Measurements from ENCODE around the gene SLIT3.

Gene SLIT3

GRCh38 chr5:169300468-169301385 lies at the start of gene SLIT3:
Gene SLIT3, minus strand, starts transcription at chr5:169301139. Its CDS starts 430 bp downstream, at chr5:169300709.
- DNase-seq, result no peak

GRCh38 chr5:169350016-169350415 lies 49.1 kb upstream of the SLIT3 start:
- no peak for DNase-seq

GRCh38 chr5:169347786-169348185 lies 46.8 kb upstream of the SLIT3 start:
- DNase-seq, result no peak

- no peak for DNase-seq
Observed at GRCh38 chr5:169344629-169345028, 43.7 kb upstream of the SLIT3 start.

GRCh38 chr5:169343766-169344165 lies 42.8 kb upstream of the SLIT3 start:
- DNase-seq, result no peak

- DNase-seq, result no peak
Observed at GRCh38 chr5:169341556-169341955, 40.6 kb upstream of the SLIT3 start.

GRCh38 chr5:169339869-169340268 lies 38.9 kb upstream of the SLIT3 start:
- no peak for DNase-seq

- no peak for DNase-seq
Observed at GRCh38 chr5:169336242-169336641, 35.3 kb upstream of the SLIT3 start.

GRCh38 chr5:169335806-169336205 lies 34.9 kb upstream of the SLIT3 start:
- DNase-seq, result no peak

- no peak for DNase-seq
Observed at GRCh38 chr5:169333518-169333917, 32.6 kb upstream of the SLIT3 start.

- DNase-seq, result no peak
Observed at GRCh38 chr5:169331292-169331852, 30.4 kb upstream of the SLIT3 start.

GRCh38 chr5:169328401-169328800 lies 27.5 kb upstream of the SLIT3 start:
- no peak for DNase-seq

- DNase-seq, result no peak
Observed at GRCh38 chr5:169325273-169325672, 24.3 kb upstream of the SLIT3 start.

- no peak for DNase-seq
Observed at GRCh38 chr5:169318556-169318955, 17.6 kb upstream of the SLIT3 start.

GRCh38 chr5:169307646-169308045 lies 6.7 kb upstream of the SLIT3 start:
- DNase-seq, result no peak

GRCh38 chr5:169305366-169305765 lies 4.4 kb upstream of the SLIT3 start:
- no peak for DNase-seq

- no peak for DNase-seq
Observed at GRCh38 chr5:169304175-169304574, 3.2 kb upstream of the SLIT3 start.

GRCh38 chr5:169303119-169303515 lies 2.2 kb upstream of the SLIT3 start:
- no peak for DNase-seq

GRCh38 chr5:169302491-169303118 lies 1.7 kb upstream of the SLIT3 start:
- peak; percentile 41 for DNase-seq

- DNase-seq, result no peak
Observed at GRCh38 chr5:169301986-169302385, 1.0 kb upstream of the SLIT3 start.

- no peak for DNase-seq
Observed at GRCh38 chr5:169301386-169301934, 521 bp upstream of the SLIT3 start.

GRCh38 chr5:169299663-169300467 lies 1.1 kb downstream of the SLIT3 start:
- DNase-seq, result no peak

GRCh38 chr5:169299191-169299662 lies 1.7 kb downstream of the SLIT3 start:
- DNase-seq, result no peak

Measured in MV-4-11 (cell line).